ENCODE results near the gene ALDH1L1. TPM values are rescaled to one million over a fixed set of nuclear protein-coding genes. Genes with fewer than 3 reads are reported as not detected.

The ALDH1L1 gene
- total RNA-seq, 1 donor from 2014 or later, result 11.1 TPM

GRCh38 chr3:126129398-126129891 lies 50.9 kb downstream of the ALDH1L1 start:
- DNase-seq (ENCODE audit: low read depth), result no peak
- no peak for TF ChIP-seq CTCF (IDR thresholded peaks at IDR 0.05; ENCODE audit: insufficient read depth, low read length, severe bottlenecking)

GRCh38 chr3:126128504-126129397 lies 51.6 kb downstream of the ALDH1L1 start:
- DNase-seq (ENCODE audit: low read depth), result no peak
- no peak for FAIRE-seq
- Histone ChIP-seq H3K36me3 (ENCODE audit: control insufficient read depth, insufficient read depth, low read length) (no peaks in the 10 kb centered on the region), H3K4me3 (ENCODE audit: low read depth, low read length) (no peak overlapping the region), H3K27me3 (ENCODE audit: control insufficient read depth, insufficient read depth, low read length) (no peaks in the 10 kb centered on the region)
- no peak for TF ChIP-seq CTCF (IDR thresholded peaks at IDR 0.05; ENCODE audit: insufficient read depth, low read length, severe bottlenecking)

More at GRCh38 chr3:126129398-126129891, 50.9 kb downstream of the ALDH1L1 start:
- FAIRE-seq, result peak; percentile 88
- no peak overlapping the region for H3K4me3 ChIP-seq (ENCODE audit: low read depth, low read length)
- no peaks in the 10 kb centered on the region for H3K27me3 ChIP-seq (ENCODE audit: control insufficient read depth, insufficient read depth, low read length)
- no peaks in the 10 kb centered on the region for H3K36me3 ChIP-seq (ENCODE audit: control insufficient read depth, insufficient read depth, low read length)

- no peaks in the 10 kb centered on the region for H3K36me3 ChIP-seq (ENCODE audit: control insufficient read depth, insufficient read depth, low read length)
- H3K27me3 ChIP-seq (ENCODE audit: control insufficient read depth, insufficient read depth, low read length), result no peaks in the 10 kb centered on the region
- FAIRE-seq, result no peak
- no peak for DNase-seq (ENCODE audit: low read depth)
- TF ChIP-seq CTCF (IDR thresholded peaks at IDR 0.05; ENCODE audit: insufficient read depth, low read length, severe bottlenecking), result no peak
- no peak overlapping the region for H3K4me3 ChIP-seq (ENCODE audit: low read depth, low read length)
Measured at GRCh38 chr3:126127904-126128303, 52.5 kb downstream of the ALDH1L1 start.

- Histone ChIP-seq H3K36me3 (ENCODE audit: control insufficient read depth, insufficient read depth, low read length) (no peaks in the 10 kb centered on the region), H3K4me3 (ENCODE audit: low read depth, low read length) (no peak overlapping the region), H3K27me3 (ENCODE audit: control insufficient read depth, insufficient read depth, low read length) (no peaks in the 10 kb centered on the region)
- no peak for FAIRE-seq
- TF ChIP-seq CTCF (IDR thresholded peaks at IDR 0.05; ENCODE audit: insufficient read depth, low read length, severe bottlenecking), result no peak
- no peak for DNase-seq (ENCODE audit: low read depth)
Measured at GRCh38 chr3:126127452-126127851, 52.9 kb downstream of the ALDH1L1 start.

GRCh38 chr3:126126811-126127431 lies 53.5 kb downstream of the ALDH1L1 start:
- no peak for TF ChIP-seq CTCF (IDR thresholded peaks at IDR 0.05; ENCODE audit: insufficient read depth, low read length, severe bottlenecking)
- no peaks in the 10 kb centered on the region for H3K27me3 ChIP-seq (ENCODE audit: control insufficient read depth, insufficient read depth, low read length)
- no peak overlapping the region for H3K4me3 ChIP-seq (ENCODE audit: low read depth, low read length)
- DNase-seq (ENCODE audit: low read depth) (no peak), FAIRE-seq (no peak)
- H3K36me3 ChIP-seq (ENCODE audit: control insufficient read depth, insufficient read depth, low read length), result no peaks in the 10 kb centered on the region
